H1 (cell line): ENCODE data around the gene MBNL1.

ENCODE experiments used
- CEBPB ChIP-seq: IDR thresholded peaks from 2 replicates; pipeline ENCODE4 v1.6.1; 2012; ENCODE audit warnings: low read depth, low read length
- CHD1 ChIP-seq: IDR thresholded peaks from 2 replicates; pipeline ENCODE4 v1.6.1; 2012; ENCODE audit warnings: low read depth, low read length, improper control_type of control experiment
- CTCF ChIP-seq, 3 experiments: IDR thresholded peaks; 1 replicate in 2 of 3; 2 replicates in 1 of 3; pipeline versions ENCODE4 v1.5.1 to v1.6.1; 2011; ENCODE audit warnings: low read length in 3 of 3, mild to moderate bottlenecking in 3 of 3, inconsistent platforms in 2 of 3, low read depth in 1 of 3, moderate library complexity in 1 of 3; ENCODE audit not compliant: insufficient read depth in 1 of 3; ENCODE audit errors: control extremely low read depth in 1 of 3
- JUN ChIP-seq: IDR thresholded peaks from 2 replicates; pipeline ENCODE4 v1.6.1; 2011; ENCODE audit warnings: low read depth, mild to moderate bottlenecking, improper control_type of control experiment, low read length
- JUND ChIP-seq: IDR thresholded peaks from 2 replicates; pipeline ENCODE4 v1.6.1; 2011; ENCODE audit warnings: mild to moderate bottlenecking, improper control_type of control experiment, low read length
- POLR2A ChIP-seq, 2 experiments: IDR thresholded peaks; 1 replicate in 1 of 2; 2 replicates in 1 of 2; pipeline ENCODE4 v1.6.1; 2011; ENCODE audit warnings: low read depth in 2 of 2, low read length in 2 of 2, mild to moderate bottlenecking in 2 of 2; ENCODE audit errors: control extremely low read depth in 1 of 2
- POLR2AphosphoS5 ChIP-seq: IDR thresholded peaks from 2 replicates; pipeline ENCODE4 v1.6.1; 2011; ENCODE audit warnings: low read depth, low read length
- RAD21 ChIP-seq, 2 experiments: IDR thresholded peaks in 1 of 2; conservative IDR thresholded peaks in 1 of 2; 2 replicates each; pipeline ENCODE4 v1.6.1; 2011; ENCODE audit warnings: low read depth in 2 of 2, low read length in 2 of 2, improper control_type of control experiment in 1 of 2, inconsistent platforms in 1 of 2, mild to moderate bottlenecking in 1 of 2, moderate library complexity in 1 of 2
- RFX5 ChIP-seq: IDR thresholded peaks from 2 replicates; pipeline ENCODE4 v1.6.1; 2011; ENCODE audit warnings: low read depth, low read length, improper control_type of control experiment, borderline replicate concordance
- SP2 ChIP-seq: IDR thresholded peaks from 2 replicates; pipeline ENCODE4 v1.6.1; 2012; ENCODE audit warnings: mild to moderate bottlenecking, low read length, inconsistent platforms

- TF ChIP-seq CTCF (IDR thresholded peaks at IDR 0.05; ENCODE audit: control extremely low read depth in 1 of 3, insufficient read depth in 1 of 3, low read depth in 1 of 3, low read length in 3 of 3) (no peak), RFX5 (no peak), CHD1 (no peak), CEBPB (no peak), RAD21 (IDR thresholded peaks at IDR 0.05 in 1 of 2, conservative IDR thresholded peaks at IDR 0.05 in 1 of 2; ENCODE audit: low read depth in 2 of 2, low read length in 2 of 2) (no peak), SP2 (no peak), POLR2A (IDR thresholded peaks at IDR 0.05; ENCODE audit: control extremely low read depth in 1 of 2, low read depth in 2 of 2, low read length in 2 of 2) (no peak), JUN (no peak), JUND (no peak), POLR2AphosphoS5 (no peak)
Measured at GRCh38 chr3:152356870-152357276, 88.1 kb downstream of the MBNL1 start.
